ENCODE data around the gene PHACTR1.

The PHACTR1 gene

DNA sequence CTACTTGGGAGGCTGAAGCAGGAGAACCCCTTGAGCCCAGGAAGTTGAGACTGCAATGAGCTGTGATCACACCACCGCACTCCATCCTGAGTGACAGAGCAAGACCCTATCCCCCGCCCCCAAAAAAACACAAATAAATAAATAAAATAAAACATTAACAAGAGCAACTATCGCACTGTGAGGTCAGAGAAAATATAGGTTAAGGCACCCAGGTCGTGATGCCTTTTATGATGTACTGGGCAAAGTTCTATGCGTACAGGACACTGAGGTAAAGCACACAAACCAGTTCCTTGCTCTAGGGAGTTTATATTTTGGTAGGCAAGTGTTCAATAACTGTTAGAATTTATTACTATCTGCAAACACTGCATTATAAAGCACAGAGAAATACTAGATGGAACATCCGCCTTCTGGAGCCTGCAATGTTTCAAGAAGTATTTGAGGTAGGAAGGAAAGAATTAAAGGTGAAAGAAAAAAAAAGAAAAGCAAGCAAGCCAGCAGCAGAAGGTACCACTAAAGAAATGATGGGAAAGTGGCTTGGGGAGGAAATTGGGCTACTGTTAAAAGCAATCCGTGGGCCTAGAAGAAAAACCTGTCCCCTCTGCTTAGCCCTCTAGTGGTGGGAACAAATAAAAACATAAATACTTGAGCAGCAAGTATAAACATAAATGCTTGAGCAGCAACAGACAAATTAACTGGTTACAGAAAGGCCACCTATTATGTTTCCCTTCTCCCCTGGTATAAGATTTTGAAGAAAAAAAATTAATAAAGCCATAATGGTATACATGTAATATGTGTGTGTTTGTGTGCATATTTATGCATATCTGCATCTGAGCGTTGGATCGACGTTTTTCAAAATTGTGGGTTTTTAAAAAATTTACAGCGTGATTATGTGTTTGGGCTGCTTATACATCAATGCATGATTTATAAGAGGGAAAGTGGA lies 128.0 kb downstream of the PHACTR1 start:
- in situ Hi-C loops (cut with HindIII; ENCODE audit: low sequenced_read_pairs): no loop called here

DNA sequence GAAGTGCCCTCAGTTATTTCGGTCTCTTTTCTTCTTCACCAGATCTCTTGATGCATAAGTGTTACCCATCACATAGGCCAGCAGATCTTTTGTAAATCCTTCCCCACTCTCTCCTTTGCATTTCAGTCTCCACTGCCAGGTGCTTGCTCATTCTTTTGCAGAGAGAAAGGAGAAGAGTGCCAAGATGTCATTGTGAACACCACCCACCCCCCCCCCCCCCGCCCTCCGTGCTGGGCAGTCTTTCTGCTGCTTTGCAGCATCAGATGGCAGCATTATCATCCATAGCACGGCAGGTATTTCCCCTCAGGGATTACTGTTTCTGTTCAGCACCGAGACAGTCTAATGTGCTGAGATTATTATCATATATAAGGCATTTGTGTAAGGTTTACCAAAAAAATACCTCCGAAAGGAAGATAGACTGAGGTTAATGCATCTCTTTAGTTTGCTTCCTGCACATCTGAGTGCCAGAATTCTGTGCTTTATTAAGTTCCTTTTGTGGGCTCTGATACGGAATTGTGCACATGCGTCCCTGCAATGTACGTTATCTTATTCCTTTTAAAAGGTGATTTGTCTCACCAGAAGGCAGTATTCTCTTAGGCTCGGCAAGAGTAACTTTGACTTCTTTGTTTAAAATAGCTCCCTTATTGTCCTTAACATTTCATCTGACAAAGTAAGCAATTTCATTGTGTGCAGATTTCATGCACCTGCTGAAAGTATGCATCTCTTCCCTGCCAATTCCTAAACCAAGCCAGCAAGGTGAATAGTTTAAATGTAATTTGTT lies 128.8 kb downstream of the PHACTR1 start:
- in situ Hi-C loops (cut with HindIII; ENCODE audit: low sequenced_read_pairs): no loop called here

DNA sequence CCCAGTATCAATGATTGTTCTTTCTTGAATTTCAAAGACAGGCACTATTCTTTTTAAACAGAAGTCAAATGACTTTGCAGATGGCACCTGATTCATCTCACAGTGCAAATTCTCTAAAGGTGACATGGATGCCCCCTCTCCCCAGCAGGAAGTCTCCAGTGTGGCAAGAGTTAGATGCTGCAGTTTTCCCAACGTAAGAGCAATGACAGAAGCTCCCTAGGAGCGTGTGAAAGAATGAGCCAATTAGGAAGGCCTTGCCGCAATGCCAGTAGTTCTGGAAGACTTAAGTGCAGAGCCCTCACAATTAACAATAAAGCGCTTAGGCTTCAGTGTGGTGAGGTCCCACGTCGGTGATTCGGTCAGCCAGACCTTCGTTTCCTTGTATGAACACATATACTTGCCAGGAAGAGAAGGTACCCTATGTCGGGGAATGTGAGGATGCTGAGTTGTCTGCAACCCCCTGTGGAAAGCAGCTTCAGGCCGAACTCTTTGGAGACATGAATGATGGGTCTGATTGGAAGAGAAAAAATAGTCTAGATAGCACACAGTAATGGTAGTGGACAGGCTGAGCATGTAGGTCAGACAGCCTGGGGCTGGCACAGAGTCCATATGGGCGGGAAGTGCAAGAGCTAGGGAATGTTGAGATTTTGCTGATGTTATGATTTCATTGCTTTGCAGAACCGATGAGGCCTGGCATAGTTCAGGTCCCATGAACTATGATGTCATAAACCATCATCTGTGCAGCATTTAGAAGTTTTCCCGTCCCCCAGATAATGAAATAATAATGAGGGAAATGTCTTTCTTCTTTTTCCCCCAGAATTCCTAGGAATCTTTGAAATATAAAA lies 132.6 kb downstream of the PHACTR1 start:
- in situ Hi-C loops (cut with HindIII; ENCODE audit: low sequenced_read_pairs): no loop called here

DNA sequence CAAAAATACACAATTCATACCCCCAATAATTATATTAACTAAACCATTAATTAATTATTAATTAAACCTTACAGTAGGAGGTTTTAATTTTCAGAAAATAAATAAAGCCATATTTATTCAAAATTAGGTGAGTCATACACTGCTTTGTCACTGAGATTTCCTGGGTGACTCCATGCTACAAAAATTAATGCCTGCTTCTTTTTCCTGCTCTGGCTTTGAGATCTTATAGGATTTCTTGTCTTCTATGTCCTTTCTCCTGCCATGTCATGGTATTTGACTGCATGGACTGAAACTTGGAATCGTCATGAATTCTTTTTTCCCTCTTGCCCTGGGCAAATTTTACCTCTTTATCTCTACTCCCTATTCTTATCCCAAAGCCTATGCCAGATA lies 133.2 kb downstream of the PHACTR1 start:
- in situ Hi-C loops (cut with HindIII; ENCODE audit: low sequenced_read_pairs): no loop called here

DNA sequence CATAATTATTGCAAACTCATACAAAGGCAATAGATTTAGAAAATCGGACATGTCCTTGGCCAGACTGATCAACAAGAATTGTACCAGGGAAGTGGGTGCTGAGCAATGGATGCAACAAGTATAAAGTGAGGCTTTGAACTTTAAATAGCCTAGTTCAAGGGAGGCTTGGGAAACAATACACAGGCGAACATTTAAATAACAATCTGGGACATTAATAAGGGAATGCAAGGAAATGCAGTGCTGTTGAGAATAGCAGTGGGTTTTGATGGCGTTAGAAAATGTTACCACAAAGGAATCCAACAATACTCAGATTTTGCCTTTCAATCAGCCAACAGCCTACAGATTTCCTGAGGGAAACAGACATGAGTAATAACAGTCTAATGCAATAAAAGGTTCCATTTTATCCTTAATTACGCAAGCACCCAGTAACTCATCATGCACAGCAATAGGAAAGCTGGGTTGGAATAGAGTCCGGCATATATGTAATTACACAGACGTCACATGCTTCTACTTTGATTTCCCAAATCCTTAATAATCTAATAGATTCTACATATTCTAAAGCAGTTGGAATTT lies 134.6 kb downstream of the PHACTR1 start:
- in situ Hi-C loops (cut with HindIII; ENCODE audit: low sequenced_read_pairs): no loop called here

DNA sequence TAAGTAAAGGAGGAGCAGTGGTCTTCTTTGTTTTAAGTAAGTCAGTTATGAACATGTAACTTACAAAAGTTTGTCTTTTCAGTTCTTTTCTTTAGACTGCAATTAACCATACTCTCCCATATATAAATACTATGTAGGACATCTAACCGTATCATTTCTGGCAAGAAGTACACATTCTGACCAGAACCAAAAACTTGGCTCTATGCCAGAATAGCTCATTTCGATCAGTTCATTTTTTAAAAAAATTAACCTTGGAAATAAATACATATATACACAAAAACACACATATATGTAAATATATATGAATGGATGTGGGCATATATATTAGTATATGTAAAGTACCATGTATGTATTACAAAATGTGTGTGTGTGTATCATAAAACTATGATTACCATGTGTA lies 145.0 kb downstream of the PHACTR1 start:
- in situ Hi-C loops (cut with HindIII; ENCODE audit: low sequenced_read_pairs): no loop called here

DNA sequence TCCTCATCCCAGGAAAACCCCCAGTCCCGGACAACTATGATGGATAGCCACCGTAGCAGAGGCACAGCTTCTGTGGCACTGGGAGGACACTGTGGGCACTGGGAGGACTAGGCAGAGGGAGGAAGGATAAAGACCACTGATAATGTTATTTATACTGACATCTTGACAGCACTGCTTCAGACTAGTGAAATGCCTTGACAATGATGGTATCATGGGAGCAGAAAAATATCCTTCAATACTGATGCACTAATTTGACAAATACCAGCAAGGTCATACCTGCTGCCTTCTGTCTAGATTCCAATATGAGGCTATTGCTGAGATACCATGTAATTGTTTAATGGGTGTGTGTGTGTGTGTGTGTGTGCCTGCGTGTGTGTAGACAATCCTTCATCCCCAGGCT lies 148.6 kb downstream of the PHACTR1 start:
- in situ Hi-C loops (cut with HindIII; ENCODE audit: low sequenced_read_pairs): no loop called here

DNA sequence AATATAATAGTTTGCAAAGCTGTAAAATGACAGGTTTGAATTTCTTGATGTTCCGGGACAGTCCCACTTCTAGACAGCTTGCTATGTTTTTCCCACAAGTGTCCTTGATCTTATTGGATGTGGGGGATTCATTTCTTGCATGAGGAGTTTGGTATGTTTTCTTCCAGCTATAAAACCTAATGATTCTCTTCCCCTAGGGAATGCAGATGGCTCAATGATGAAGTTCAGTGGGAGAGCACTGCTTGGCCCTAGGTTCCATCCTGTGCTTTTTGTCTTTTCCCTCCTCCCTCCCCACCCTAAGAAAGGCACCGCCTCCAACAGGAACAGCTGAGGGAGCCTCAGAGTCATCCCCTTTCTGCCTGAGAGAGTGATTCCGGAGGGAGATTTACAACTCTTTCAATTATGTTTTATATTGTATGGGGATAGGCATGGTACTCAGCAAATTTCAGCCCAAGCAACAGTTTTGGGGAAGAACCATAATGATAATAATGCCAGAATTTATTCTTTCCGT lies 149.2 kb downstream of the PHACTR1 start:
- in situ Hi-C loops (cut with HindIII; ENCODE audit: low sequenced_read_pairs): no loop called here

DNA sequence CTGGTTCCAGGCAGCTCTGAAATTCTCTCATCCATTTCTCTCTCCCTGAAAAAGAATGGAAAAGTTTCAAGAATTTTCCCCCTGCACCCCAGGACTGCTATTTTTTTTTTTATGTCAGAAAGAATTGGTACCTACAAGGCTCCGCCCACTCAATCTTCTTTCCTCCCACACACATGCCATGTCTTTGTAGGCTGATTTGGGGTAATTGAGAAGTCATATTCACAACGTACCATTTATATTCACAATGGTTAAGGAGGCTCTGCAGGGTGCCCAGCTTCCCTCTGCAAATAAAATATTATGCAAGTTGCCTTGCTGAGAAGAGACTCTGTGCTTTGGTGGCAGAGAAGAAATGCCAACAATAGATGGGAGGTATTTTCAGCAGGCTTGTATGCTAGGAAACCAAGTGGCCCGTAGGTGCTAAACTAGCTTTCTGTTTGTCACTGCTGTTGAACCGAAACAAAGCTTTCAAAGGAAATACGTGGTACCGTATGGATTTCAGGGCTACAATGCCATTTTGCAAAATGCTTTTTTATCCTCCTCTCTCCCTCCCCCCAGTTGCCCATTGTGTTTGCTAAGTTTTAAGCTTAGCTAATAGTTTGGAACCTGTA lies 150.0 kb downstream of the PHACTR1 start:
- in situ Hi-C loops (cut with HindIII; ENCODE audit: low sequenced_read_pairs): no loop called here

DNA sequence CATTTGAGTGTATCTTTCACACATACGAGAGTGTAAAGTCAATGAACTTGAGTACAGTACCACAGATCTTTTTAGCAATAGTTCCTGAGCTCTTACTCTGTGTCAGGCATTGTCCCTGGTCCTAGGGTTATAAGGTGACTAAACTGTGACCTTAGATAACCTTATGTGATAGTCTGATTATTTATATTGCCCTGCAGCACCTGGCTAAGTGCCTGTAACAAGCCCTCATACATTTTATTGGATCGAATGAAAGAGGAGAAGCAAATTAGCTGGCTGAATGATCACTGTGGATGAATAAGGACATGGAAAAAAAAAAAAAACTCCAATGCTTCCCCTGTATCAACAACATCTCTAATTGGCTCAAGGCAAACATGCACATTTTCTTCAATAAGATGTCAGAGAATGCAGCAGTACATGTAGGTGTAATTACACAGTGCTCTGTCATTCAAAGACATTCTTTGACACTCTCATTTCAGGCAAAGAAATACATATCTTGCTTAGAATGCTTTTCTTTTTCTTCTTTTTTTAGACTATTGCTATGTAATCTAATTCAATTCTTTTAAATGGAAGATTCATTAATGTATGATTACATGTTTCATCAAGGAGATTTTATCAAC lies 153.4 kb downstream of the PHACTR1 start:
- in situ Hi-C loops (cut with HindIII; ENCODE audit: low sequenced_read_pairs): no loop called here

DNA sequence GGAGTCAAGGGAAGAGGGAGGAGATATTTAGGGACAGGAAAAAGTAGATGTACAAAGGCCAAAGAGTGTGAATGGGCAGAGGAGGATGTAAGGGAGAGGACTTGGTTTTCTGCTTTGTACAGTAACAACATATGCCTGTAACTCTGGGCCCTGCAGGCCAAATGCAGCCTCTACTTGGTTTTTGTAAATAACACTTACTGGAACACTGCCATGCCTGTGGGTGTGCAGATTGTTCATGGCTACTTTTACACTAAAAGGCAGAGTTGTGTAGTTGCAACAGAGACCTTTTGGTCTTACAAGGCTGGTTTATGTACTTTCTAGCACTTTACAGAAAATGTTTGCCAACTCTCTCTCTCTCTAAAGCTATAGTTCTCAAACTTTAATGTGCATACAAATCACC lies 157.1 kb downstream of the PHACTR1 start:
- in situ Hi-C loops (cut with HindIII; ENCODE audit: low sequenced_read_pairs): no loop called here

DNA sequence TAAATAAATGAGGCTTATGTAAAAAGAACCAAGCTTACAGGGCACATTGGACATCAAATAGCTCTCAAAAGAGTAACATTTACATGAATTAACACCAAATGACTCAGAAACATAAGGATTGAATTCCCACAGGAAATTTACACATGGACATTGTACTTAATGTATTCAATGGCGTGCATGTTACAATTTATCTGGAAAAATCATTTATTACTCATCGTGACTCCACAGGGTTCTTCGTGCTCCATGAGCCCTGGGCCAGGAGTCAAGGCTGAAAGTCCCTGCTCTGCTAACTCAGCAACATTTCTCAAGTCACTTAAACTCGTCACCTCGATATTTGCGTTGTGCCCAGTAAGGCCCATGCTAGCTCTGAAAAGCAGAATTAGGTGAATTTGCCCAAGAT lies 158.5 kb downstream of the PHACTR1 start:
- in situ Hi-C loops (cut with HindIII; ENCODE audit: low sequenced_read_pairs): no loop called here

DNA sequence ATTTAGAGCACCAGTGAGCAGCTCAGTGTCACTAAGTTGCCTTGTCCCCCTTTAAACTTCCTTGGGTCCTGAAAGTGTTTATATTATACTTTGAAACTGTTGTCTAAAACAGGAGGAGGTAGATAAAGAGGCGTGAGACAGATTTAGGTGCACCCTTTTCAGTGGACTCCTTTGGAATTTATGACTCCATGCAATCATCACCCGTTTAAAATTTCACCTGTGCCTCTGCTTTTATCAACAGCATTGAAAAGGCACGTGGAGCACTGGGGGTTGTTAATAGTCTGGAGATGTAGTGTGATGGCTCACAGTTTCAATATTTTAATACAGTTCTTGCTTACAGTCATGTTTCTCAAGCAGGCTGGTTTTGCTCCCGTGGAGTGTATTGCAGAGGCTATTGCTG lies 162.2 kb downstream of the PHACTR1 start:
- in situ Hi-C loops (cut with HindIII; ENCODE audit: low sequenced_read_pairs): no loop called here

DNA sequence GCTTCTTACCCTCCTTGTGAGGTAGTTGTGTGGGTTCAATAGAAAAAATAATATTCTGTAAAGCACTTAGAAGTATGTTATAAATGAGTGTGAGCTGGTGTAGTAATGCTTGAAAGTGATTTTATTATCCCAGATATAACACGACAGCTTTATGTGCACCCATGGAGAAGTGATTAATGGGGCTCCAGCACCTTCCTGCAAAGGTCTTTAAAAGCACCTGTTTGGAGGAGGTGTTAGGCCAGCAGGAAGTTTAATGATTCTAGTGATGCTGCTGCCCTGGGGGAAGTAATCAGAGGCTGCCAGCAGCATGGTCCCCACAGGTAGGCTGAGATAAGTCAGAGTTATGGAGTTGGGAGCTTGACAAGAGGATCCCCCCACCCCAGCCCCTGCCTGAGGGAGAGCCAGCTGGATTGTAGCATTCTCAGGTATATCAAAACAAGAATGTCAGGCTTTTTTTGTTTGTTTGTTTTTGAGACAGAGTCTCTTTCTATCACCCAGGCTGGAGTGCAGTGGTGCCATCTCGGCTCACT lies 166.3 kb downstream of the PHACTR1 start:
- in situ Hi-C loops (cut with HindIII; ENCODE audit: low sequenced_read_pairs): no loop called here

DNA sequence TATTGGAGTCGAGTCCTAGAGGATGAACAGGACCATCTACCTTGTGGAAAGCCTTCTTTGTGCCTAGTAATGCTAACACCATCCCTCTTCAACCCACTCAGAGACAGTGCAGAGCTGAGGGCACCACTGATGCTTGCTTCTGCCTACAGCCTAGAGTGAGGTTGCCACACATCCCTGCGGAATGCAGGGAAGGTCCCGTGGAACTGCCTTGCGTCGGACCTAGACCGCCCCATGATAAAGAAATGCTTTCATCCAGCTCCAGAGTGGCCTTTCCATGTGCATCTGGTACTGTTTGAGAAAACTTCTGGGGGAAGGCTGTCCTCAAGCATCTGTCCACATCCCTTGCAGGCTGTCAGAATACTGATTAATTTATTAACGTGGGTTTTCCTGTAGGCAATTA lies 168.4 kb downstream of the PHACTR1 start:
- in situ Hi-C loops (cut with HindIII; ENCODE audit: low sequenced_read_pairs): no loop called here

DNA sequence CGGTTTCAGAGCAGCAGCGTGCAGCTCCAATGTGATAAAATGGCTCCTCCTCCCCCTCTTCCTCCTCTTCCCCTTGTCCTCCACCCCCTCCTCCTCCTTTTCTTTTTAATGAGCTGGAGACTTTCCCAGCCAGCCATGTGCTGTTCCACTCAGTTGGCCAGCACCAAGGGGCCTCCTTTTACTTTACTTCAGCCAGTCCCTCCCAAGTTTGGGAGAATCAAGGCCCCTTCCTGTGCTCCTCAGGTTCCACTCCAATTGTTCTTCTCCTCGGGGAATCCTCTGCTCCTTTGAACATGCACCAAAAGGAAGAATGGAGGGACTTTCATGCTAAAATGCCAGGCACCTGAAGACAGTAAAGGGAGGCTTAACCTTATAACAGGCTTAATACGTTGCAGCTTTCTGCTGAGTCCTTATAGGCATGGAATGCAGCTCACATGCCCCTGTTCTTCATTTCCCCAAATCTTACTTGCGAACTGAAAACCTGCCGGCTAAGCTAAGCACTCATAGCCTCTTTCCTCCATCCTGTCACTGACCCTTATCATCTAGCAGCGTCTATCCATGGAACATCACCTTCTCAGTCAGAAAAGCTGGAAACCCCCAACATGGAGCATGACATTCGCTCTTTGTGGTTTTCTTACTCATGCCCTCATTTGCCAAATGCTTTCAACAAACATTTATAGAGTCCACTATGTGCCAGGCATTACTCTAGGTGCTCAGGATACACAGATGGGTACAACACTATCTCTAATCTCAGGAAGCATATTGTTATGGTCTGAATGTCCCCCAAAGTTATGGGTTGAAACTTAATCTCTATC lies 170.6 kb downstream of the PHACTR1 start:
- in situ Hi-C loops (cut with HindIII; ENCODE audit: low sequenced_read_pairs): no loop called here

DNA sequence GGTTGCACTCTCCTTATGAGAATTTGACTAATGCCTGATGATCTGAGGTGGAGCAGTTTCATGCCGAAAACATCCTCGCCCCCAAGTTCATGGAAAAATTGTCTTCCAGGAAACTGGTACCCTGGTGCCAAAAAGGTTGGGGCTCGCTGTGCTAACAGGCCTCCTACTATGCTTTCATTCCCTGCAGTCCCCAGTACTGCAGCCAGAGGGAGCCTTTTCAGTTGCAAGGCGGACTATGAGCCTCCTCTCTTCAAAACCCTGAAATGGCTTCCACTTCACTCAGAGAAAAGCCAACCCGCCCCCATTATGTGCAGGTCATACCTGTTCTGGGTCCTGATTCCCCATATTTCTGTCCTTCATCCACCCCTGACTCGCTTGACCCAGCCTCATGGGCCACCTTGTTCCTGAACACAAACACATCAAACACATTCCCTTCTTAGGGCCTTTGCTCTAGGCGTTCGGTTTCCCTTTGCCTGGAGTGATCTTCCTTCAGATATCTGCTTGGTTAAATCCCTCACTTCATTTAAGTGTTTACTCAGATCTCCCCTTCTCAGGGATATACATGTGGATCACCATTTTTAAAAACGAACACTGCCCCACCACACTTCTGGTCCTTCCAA lies 173.7 kb downstream of the PHACTR1 start:
- in situ Hi-C loops (cut with HindIII; ENCODE audit: low sequenced_read_pairs): no loop called here

DNA sequence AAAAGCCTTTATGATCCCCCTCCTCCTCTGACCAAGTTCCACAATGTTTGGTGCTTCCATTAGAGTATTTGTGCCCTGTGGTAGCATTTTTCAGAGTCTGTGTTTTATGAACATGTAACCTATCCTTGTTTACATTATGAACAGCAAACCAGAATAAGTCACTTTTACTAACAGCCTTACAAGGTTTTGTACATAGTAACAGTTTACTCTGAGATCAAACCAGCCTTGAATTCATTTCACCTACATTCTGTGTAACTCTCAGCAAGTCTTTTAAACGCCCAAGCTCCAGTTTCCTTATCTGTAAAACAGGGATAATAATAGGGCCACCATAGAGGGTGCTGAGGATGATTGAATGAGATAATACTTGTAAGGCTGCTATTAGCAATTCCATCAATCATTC lies 175.0 kb downstream of the PHACTR1 start:
- in situ Hi-C loops (cut with HindIII; ENCODE audit: low sequenced_read_pairs): no loop called here

Measured in DLD1 (cell line).